C4-2B (cell line): ENCODE results near the gene RPL27A.

Source experiments
- ZFX ChIP-seq: fragments of 450-650 bp; IDR thresholded peaks from 2 replicates; pipeline ENCODE4 v1.6.1; 2017
- TF ChIP-seq, protein P1 (sequence below): fragments of 450-650 bp; conservative IDR thresholded peaks from 2 replicates; pipeline ENCODE4 v1.5.1; 2017; ENCODE audit warnings: mild to moderate bottlenecking

DNA sequence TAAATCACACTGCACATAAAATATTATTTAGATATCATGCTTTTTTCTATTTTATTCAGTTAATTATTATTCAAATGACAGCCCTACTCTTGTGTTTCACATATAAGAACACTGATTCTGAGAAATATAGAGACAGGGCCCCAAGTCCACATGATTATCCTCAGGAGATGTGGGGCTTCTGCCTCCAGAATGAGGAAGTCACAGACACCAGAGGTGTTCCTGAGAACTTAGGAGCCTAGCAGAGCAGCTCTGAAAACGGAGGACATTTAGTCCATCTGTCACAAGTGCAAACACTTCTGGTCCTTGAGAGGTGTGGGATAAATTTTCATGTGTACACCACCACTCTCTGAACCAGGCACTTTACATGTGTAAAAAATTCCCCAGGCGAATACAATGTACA lies 26.3 kb upstream of the RPL27A start:
- TF ChIP-seq, protein P1, sequence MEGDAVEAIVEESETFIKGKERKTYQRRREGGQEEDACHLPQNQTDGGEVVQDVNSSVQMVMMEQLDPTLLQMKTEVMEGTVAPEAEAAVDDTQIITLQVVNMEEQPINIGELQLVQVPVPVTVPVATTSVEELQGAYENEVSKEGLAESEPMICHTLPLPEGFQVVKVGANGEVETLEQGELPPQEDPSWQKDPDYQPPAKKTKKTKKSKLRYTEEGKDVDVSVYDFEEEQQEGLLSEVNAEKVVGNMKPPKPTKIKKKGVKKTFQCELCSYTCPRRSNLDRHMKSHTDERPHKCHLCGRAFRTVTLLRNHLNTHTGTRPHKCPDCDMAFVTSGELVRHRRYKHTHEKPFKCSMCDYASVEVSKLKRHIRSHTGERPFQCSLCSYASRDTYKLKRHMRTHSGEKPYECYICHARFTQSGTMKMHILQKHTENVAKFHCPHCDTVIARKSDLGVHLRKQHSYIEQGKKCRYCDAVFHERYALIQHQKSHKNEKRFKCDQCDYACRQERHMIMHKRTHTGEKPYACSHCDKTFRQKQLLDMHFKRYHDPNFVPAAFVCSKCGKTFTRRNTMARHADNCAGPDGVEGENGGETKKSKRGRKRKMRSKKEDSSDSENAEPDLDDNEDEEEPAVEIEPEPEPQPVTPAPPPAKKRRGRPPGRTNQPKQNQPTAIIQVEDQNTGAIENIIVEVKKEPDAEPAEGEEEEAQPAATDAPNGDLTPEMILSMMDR, result no peak
- TF ChIP-seq ZFX, result no peak
